Vagina (tissue), 2 donors: ENCODE data around the gene LIMK1. TPM values are rescaled to one million over a fixed set of nuclear protein-coding genes. Genes with fewer than 3 reads are reported as not detected.
A peak's percentile ranks its signal among the peaks of the same experiment; 100 is the strongest.

Source experiments
- DNase-seq, 2 donors: peaks; one replicate each; pipeline ENCODE4 v3.0.0-alpha.2; 2017; ENCODE audit errors: extremely low spot score in 2 of 2
- H3K27ac ChIP-seq: fragments of 200-600 bp; sonication (generic); one replicate; pipeline ENCODE4 v1.5.1; 2019
- H3K27me3 ChIP-seq: fragments of 200-600 bp; sonication (generic); one replicate; pipeline ENCODE4 v1.5.1; 2019
- H3K36me3 ChIP-seq, 2 donors: fragments of 200-600 bp; sonication (generic); one replicate each; pipeline ENCODE4 v1.5.1; 2017 to 2019
- H3K4me1 ChIP-seq: fragments of 200-600 bp; sonication (generic); one replicate; pipeline ENCODE4 v1.5.1; 2019
- H3K4me3 ChIP-seq, 2 donors: fragments of 200-600 bp; sonication (generic); 1 replicate in 1 of 2; 2 replicates in 1 of 2; pipeline ENCODE4 v1.5.1; 2016 to 2019
- H3K9me3 ChIP-seq: fragments of 200-600 bp; sonication (generic); one replicate; pipeline ENCODE4 v1.5.1; 2019
- CTCF ChIP-seq, 3 experiments: fragments of 450-650 bp in 2 of 3; fragments of 200-600 bp in 1 of 3; sonication (generic) in 1 of 3; IDR thresholded peaks; one replicate each; pipeline ENCODE4 v1.5.1; 2017 to 2019; ENCODE audit warnings: antibody characterized with exemption in 3 of 3, mild to moderate bottlenecking in 2 of 3, moderate library complexity in 2 of 3
- POLR2A ChIP-seq, 2 donors: fragments of 450-650 bp; IDR thresholded peaks; one replicate each; pipeline ENCODE4 v1.6.1; 2017; ENCODE audit warnings: antibody characterized with exemption in 2 of 2, mild to moderate bottlenecking in 2 of 2, moderate library complexity in 2 of 2
- POLR2AphosphoS5 ChIP-seq, 2 donors: sonication (generic); formaldehyde crosslinking; IDR thresholded peaks; one replicate each; pipeline ENCODE4 v1.9.0; 2017; ENCODE audit warnings: antibody characterized with exemption in 2 of 2, mild to moderate bottlenecking in 2 of 2, low read depth in 1 of 2; ENCODE audit not compliant: insufficient read depth in 1 of 2
- intact Hi-C: fragments of 100-400 bp; cut with DNase I; formaldehyde crosslinking; loops from one replicate; pipeline ENCODE4 v1.15.1; 2023
- total RNA-seq: library from RNA; depleted of rRNA; stranded (reverse); fragments of >200 nt; gene quantifications from one replicate; pipeline ENCODE4 v1.2.3, GENCODE V29; 2016

The LIMK1 gene
- total RNA-seq, 1 donor from 2014 or later: 28.2 TPM

GRCh38 chr7:74071121-74071520 is 12.5 kb upstream of the LIMK1 start:
- DNase-seq: no peak
- Histone ChIP-seq H3K27ac (no peak overlapping the region), H3K4me3 (no peak overlapping the region), H3K27me3 (no peaks in the 10 kb centered on the region), H3K9me3 (no peaks in the 10 kb centered on the region), H3K36me3 (no peaks in the 10 kb centered on the region), H3K4me1 (no peaks in the 10 kb centered on the region)
- intact Hi-C loops: no loop called here
- TF ChIP-seq POLR2A (IDR thresholded peaks at IDR 0.05) (no peak), CTCF (IDR thresholded peaks at IDR 0.05) (no peak), POLR2AphosphoS5 (IDR thresholded peaks at IDR 0.05; ENCODE audit: insufficient read depth in 1 of 2, low read depth in 1 of 2) (no peak)

- H3K27ac ChIP-seq: no peak overlapping the region
- no peaks in the 10 kb centered on the region for H3K9me3 ChIP-seq
- no peak for TF ChIP-seq POLR2A (IDR thresholded peaks at IDR 0.05)
- no peak for TF ChIP-seq CTCF (IDR thresholded peaks at IDR 0.05)
- no peak for TF ChIP-seq POLR2AphosphoS5 (IDR thresholded peaks at IDR 0.05; ENCODE audit: insufficient read depth in 1 of 2, low read depth in 1 of 2)
- no peak overlapping the region for H3K4me3 ChIP-seq
- no peaks in the 10 kb centered on the region for H3K27me3 ChIP-seq
- H3K4me1 ChIP-seq: peaks cover 12% of the 10 kb centered on the region
- intact Hi-C loops: no loop called here
- no peaks in the 10 kb centered on the region for H3K36me3 ChIP-seq
- no peak for DNase-seq
These were observed 8.8 kb upstream of the LIMK1 start for GRCh38 chr7:74074770-74075169.

- DNase-seq: no peak
- intact Hi-C loops: no loop called here
- no peak for TF ChIP-seq CTCF (IDR thresholded peaks at IDR 0.05)
- TF ChIP-seq POLR2A (IDR thresholded peaks at IDR 0.05): no peak
- TF ChIP-seq POLR2AphosphoS5 (IDR thresholded peaks at IDR 0.05; ENCODE audit: insufficient read depth in 1 of 2, low read depth in 1 of 2): no peak
- H3K27ac ChIP-seq: peak overlapping the region; percentile 70
- peaks cover 18% of the 10 kb centered on the region for H3K4me1 ChIP-seq
- H3K4me3 ChIP-seq: no peak overlapping the region
- no peaks in the 10 kb centered on the region for H3K36me3 ChIP-seq
- H3K27me3 ChIP-seq: no peaks in the 10 kb centered on the region
- no peaks in the 10 kb centered on the region for H3K9me3 ChIP-seq
These were observed 5.1 kb upstream of the LIMK1 start for GRCh38 chr7:74078461-74078860.

- intact Hi-C loops: loop anchor here (10.0 kb wide), 1 partner anchor 92 kb away; the partner anchor contains the start of gene EIF4H
- peak overlapping the region; percentile 59 for H3K27ac ChIP-seq
- TF ChIP-seq POLR2A (IDR thresholded peaks at IDR 0.05): no peak
- TF ChIP-seq CTCF (IDR thresholded peaks at IDR 0.05): no peak
- no peak for TF ChIP-seq POLR2AphosphoS5 (IDR thresholded peaks at IDR 0.05; ENCODE audit: insufficient read depth in 1 of 2, low read depth in 1 of 2)
These were observed 861 bp upstream of the LIMK1 start for GRCh38 chr7:74082770-74083116.

GRCh38 chr7:74083928-74084721 is 521 bp downstream of the LIMK1 start:
- intact Hi-C loops: loop anchor here (10.0 kb wide), 1 partner anchor 91 kb away; the partner anchor contains the start of gene EIF4H
- Histone ChIP-seq H3K27ac (peak overlapping the region; percentile 86), H3K4me3 (peak overlapping the region; percentile 71 to 99), H3K27me3 (no peaks in the 10 kb centered on the region), H3K4me1 (peaks cover 29% of the 10 kb centered on the region), H3K36me3 (peaks cover 0 to 9% of the 10 kb centered on the region in 2 donors), H3K9me3 (no peaks in the 10 kb centered on the region)
- no peak for DNase-seq
- TF ChIP-seq POLR2AphosphoS5 (IDR thresholded peaks at IDR 0.05; ENCODE audit: insufficient read depth in 1 of 2, low read depth in 1 of 2) (peak in 1 of 2 donors; percentile 60), POLR2A (IDR thresholded peaks at IDR 0.05) (no peak)

More at GRCh38 chr7:74082770-74083116, 861 bp upstream of the LIMK1 start:
- H3K36me3 ChIP-seq: peaks cover 0 to 1% of the 10 kb centered on the region in 2 donors
- H3K4me1 ChIP-seq: peaks cover 35% of the 10 kb centered on the region
- no peaks in the 10 kb centered on the region for H3K27me3 ChIP-seq
- no peaks in the 10 kb centered on the region for H3K9me3 ChIP-seq
- H3K4me3 ChIP-seq: no peak overlapping the region
- DNase-seq: no peak
